Measurements from ENCODE around the gene FOSB. TPM values are rescaled to one million over a fixed set of nuclear protein-coding genes. Genes with fewer than 3 reads are reported as not detected.

The FOSB gene
- polyA plus RNA-seq, 1 experiment = 4.5 TPM

GRCh38 chr19:45478454-45479238, 10.8 kb downstream of the FOSB start:
- peak overlapping the region; percentile 53 for H3K4me3 ChIP-seq (ENCODE audit: low read depth, low read length)
- H3K36me3 ChIP-seq (ENCODE audit: control insufficient read depth, insufficient read depth, low read length) = no peaks in the 10 kb centered on the region
- peak; percentile 93 for TF ChIP-seq CTCF (IDR thresholded peaks at IDR 0.05; ENCODE audit: insufficient read depth, low read depth, low read length)
- DNase-seq (ENCODE audit: low read depth) = no peak
- H3K27me3 ChIP-seq (ENCODE audit: control insufficient read depth, insufficient read depth, low read length) = no peaks in the 10 kb centered on the region
- ChIA-PET CTCF (interaction anchor here (0.7 to 23.1 kb wide), 31 partner anchors 9 to 386 kb away, joined by 3 to 764 read pairs (median 7); partner anchors contain the start of genes ERCC1, FOSB, PPP1R13L and PPP1R37), POLR2A (interaction anchor here (0.6 to 1.5 kb wide), 3 partner anchors 9 to 292 kb away, joined by 3 to 7 read pairs (median 7); no protein-coding TSS in a partner anchor)

- ChIA-PET POLR2A (no interaction called here), CTCF (interaction anchor here (23.1 kb wide), 1 partner anchor 50 kb away, joined by 764 read pairs; the partner anchor contains the start of gene ERCC1)
- TF ChIP-seq CTCF (IDR thresholded peaks at IDR 0.05; ENCODE audit: insufficient read depth, low read depth, low read length) = no peak
- Histone ChIP-seq H3K36me3 (ENCODE audit: control insufficient read depth, insufficient read depth, low read length) (no peaks in the 10 kb centered on the region), H3K27me3 (ENCODE audit: control insufficient read depth, insufficient read depth, low read length) (no peaks in the 10 kb centered on the region), H3K4me3 (ENCODE audit: low read depth, low read length) (no peak overlapping the region)
- DNase-seq (ENCODE audit: low read depth) = no peak
Observed at GRCh38 chr19:45483033-45483432, 15.2 kb downstream of the FOSB start.

GRCh38 chr19:45484273-45484945, 16.6 kb downstream of the FOSB start:
- TF ChIP-seq CTCF (IDR thresholded peaks at IDR 0.05; ENCODE audit: insufficient read depth, low read depth, low read length) = no peak
- POLR2A ChIA-PET = interaction anchor here (0.6 kb wide), 1 partner anchor 15 kb away, joined by 3 read pairs; no protein-coding TSS in a partner anchor
- Histone ChIP-seq H3K27me3 (ENCODE audit: control insufficient read depth, insufficient read depth, low read length) (no peaks in the 10 kb centered on the region), H3K4me3 (ENCODE audit: low read depth, low read length) (no peak overlapping the region), H3K36me3 (ENCODE audit: control insufficient read depth, insufficient read depth, low read length) (peaks cover 2% of the 10 kb centered on the region; the same call in 1 of the 2 replicates)
- CTCF ChIA-PET = interaction anchor here (0.5 to 23.1 kb wide), 32 partner anchors 7 to 597 kb away, joined by 3 to 764 read pairs (median 6); partner anchors contain the start of genes EML2, ERCC1, FOSB and PPM1N
- no peak for DNase-seq (ENCODE audit: low read depth)

GRCh38 chr19:45485305-45486077, 17.7 kb downstream of the FOSB start:
- peaks cover 2% of the 10 kb centered on the region; the same call in 1 of the 2 replicates for H3K36me3 ChIP-seq (ENCODE audit: control insufficient read depth, insufficient read depth, low read length)
- ChIA-PET CTCF (interaction anchor here (0.5 to 23.1 kb wide), 49 partner anchors 8 to 598 kb away, joined by 3 to 764 read pairs (median 4); partner anchors contain the start of genes EML2, ERCC1, FOSB and PPM1N), POLR2A (interaction anchor here (0.5 to 0.7 kb wide), 3 partner anchors 16 to 46 kb away, joined by 3 read pairs; no protein-coding TSS in a partner anchor)
- peak overlapping the region; percentile 65 for H3K4me3 ChIP-seq (ENCODE audit: low read depth, low read length)
- no peaks in the 10 kb centered on the region for H3K27me3 ChIP-seq (ENCODE audit: control insufficient read depth, insufficient read depth, low read length)
- peak; percentile 91 for TF ChIP-seq CTCF (IDR thresholded peaks at IDR 0.05; ENCODE audit: insufficient read depth, low read depth, low read length)
- no peak for DNase-seq (ENCODE audit: low read depth)

Measured in BJ (cell line).